K562 (cell line): ENCODE data around the gene UNC45B. TPM values are rescaled to one million over a fixed set of nuclear protein-coding genes. Genes with fewer than 3 reads are reported as not detected.

Experiments
- FOS ChIP-seq: IDR thresholded peaks from 3 replicates; pipeline ENCODE4 v1.6.1; 2011; ENCODE audit not compliant: insufficient read length; ENCODE audit errors: extremely low read depth
- KDM4B ChIP-seq, 2 experiments: fragments of 450-650 bp in 1 of 2; sonication (generic) in 1 of 2; IDR thresholded peaks; 2 replicates each; pipeline ENCODE4 v1.6.1; 2016 to 2017; ENCODE audit warnings: borderline replicate concordance in 2 of 2, antibody characterized with exemption in 1 of 2, low read depth in 1 of 2, mild to moderate bottlenecking in 1 of 2
- ZNF589 ChIP-seq: fragments of 200-800 bp; sonication (Bioruptor generic); IDR thresholded peaks from 2 replicates; pipeline ENCODE4 v1.6.1; 2016; ENCODE audit warnings: low read depth, missing genetic modification characterization, missing compliant biosample characterization
- polyA plus RNA-seq, 8 experiments: library from polyadenylated mRNA; depleted of rRNA in 4 of 8; stranded (reverse) in 5 of 8; unstranded in 3 of 8; fragments of >200 nt; fragmentation: Nextera tagmentation in 2 of 8; fragmentation: Illumina TruSeq in 1 of 8; extraction: Ambion mirVana in 2 of 8; extraction: Trizol in 1 of 8; gene quantifications; 2 replicates each; pipeline versions ENCODE4 v1.2.1 to v1.2.3, GENCODE V29; 2011 to 2014; ENCODE audit warnings: inconsistent platforms in 1 of 8, missing spikeins in 1 of 8
- total RNA-seq, 7 experiments: library from RNA; depleted of rRNA in 6 of 7; stranded (reverse); fragments of >200 nt in 6 of 7; fragmentation: Illumina TruSeq in 2 of 7; extraction: Trizol in 2 of 7; gene quantifications; 2 replicates each; pipeline versions ENCODE4 v1.2.1 to v1.2.3, GENCODE V29; 2011 to 2021; ENCODE audit warnings: low replicate concordance in 1 of 7
- TF ChIP-seq, protein P1 (sequence below): fragments of 200-800 bp; sonication (Bioruptor generic); IDR thresholded peaks from 2 replicates; pipeline ENCODE4 v1.6.1; 2016; ENCODE audit warnings: missing genetic modification characterization, missing compliant biosample characterization
- TF ChIP-seq, protein P2 (sequence below): fragments of 450-650 bp; formaldehyde crosslinking; IDR thresholded peaks from 2 replicates; pipeline ENCODE4 v1.4.0; 2020; ENCODE audit warnings: mild to moderate bottlenecking, moderate library complexity
- TF ChIP-seq, protein P3 (sequence below): fragments of 450-650 bp; conservative IDR thresholded peaks from 2 replicates; pipeline ENCODE4 v1.6.1; 2016; ENCODE audit warnings: missing genetic modification characterization, low read depth, mild to moderate bottlenecking, missing compliant biosample characterization, moderate library complexity
- TF ChIP-seq, protein P4 (sequence below): IDR thresholded peaks from 2 replicates; pipeline ENCODE4 v1.6.1; 2011; ENCODE audit warnings: borderline replicate concordance, low read depth, mild to moderate bottlenecking, moderate library complexity, low read length; ENCODE audit not compliant: insufficient read depth, poor library complexity, severe bottlenecking
- TF ChIP-seq, protein P5 (sequence below): fragments of 450-650 bp; formaldehyde crosslinking; IDR thresholded peaks from 2 replicates; pipeline ENCODE4 v1.4.0; 2020; ENCODE audit warnings: mild to moderate bottlenecking, mixed read lengths

The UNC45B gene
- total and polyA plus RNA-seq, 9 of the 15 experiments (the other 6 are each of a cell fraction or from before 2014, with no cell fraction given): not detected

DNA sequence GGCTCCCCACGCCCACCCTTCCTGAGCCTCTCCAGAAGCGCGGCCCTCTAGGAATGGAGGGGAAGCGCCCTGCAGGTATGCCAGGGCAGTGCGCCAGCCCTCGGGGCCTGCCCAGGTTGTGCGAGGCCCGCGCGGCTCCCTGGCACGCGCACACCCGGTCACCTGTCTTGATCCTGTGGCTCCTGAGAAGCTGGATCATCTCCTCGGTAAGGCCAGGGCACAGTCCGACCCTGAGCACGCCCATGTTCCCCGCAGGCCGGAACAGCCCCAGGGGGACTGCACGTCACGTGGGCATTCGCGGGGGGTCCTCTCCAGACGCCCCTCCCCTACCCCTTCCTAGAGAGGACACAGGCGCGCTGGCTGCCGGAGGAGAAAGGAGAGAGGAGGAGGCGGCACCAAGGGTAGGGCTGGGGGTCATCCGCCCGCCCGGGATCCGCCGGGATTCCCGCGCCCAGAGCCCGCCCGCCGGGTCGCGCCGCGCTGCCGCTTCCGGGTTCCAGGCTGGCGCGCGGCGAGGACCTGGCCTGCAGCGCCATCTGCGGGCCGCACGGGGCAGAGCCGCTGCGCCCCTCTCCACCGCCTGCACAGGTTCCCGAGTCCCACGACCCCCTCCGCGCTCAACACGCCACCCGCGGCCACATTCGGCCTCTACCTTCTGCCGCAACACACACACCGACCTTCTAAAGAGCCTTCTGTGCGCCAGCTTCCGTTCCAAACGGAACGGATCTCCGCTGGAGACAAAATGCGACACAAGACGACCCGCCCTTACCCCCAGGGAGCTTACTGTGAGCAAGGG lies 28.0 kb upstream of the UNC45B start, which contains the start of gene RAD51D (continued):
- TF ChIP-seq, protein P1, sequence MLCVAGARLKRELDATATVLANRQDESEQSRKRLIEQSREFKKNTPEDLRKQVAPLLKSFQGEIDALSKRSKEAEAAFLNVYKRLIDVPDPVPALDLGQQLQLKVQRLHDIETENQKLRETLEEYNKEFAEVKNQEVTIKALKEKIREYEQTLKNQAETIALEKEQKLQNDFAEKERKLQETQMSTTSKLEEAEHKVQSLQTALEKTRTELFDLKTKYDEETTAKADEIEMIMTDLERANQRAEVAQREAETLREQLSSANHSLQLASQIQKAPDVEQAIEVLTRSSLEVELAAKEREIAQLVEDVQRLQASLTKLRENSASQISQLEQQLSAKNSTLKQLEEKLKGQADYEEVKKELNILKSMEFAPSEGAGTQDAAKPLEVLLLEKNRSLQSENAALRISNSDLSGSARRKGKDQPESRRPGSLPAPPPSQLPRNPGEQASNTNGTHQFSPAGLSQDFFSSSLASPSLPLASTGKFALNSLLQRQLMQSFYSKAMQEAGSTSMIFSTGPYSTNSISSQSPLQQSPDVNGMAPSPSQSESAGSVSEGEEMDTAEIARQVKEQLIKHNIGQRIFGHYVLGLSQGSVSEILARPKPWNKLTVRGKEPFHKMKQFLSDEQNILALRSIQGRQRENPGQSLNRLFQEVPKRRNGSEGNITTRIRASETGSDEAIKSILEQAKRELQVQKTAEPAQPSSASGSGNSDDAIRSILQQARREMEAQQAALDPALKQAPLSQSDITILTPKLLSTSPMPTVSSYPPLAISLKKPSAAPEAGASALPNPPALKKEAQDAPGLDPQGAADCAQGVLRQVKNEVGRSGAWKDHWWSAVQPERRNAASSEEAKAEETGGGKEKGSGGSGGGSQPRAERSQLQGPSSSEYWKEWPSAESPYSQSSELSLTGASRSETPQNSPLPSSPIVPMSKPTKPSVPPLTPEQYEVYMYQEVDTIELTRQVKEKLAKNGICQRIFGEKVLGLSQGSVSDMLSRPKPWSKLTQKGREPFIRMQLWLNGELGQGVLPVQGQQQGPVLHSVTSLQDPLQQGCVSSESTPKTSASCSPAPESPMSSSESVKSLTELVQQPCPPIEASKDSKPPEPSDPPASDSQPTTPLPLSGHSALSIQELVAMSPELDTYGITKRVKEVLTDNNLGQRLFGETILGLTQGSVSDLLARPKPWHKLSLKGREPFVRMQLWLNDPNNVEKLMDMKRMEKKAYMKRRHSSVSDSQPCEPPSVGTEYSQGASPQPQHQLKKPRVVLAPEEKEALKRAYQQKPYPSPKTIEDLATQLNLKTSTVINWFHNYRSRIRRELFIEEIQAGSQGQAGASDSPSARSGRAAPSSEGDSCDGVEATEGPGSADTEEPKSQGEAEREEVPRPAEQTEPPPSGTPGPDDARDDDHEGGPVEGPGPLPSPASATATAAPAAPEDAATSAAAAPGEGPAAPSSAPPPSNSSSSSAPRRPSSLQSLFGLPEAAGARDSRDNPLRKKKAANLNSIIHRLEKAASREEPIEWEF (CRISPR knock-in tag): no peak
- TF ChIP-seq, protein P2, sequence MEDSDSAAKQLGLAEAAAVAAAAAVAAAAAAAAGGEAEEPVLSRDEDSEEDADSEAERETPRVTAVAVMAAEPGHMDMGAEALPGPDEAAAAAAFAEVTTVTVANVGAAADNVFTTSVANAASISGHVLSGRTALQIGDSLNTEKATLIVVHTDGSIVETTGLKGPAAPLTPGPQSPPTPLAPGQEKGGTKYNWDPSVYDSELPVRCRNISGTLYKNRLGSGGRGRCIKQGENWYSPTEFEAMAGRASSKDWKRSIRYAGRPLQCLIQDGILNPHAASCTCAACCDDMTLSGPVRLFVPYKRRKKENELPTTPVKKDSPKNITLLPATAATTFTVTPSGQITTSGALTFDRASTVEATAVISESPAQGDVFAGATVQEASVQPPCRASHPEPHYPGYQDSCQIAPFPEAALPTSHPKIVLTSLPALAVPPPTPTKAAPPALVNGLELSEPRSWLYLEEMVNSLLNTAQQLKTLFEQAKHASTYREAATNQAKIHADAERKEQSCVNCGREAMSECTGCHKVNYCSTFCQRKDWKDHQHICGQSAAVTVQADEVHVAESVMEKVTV (CRISPR knock-in tag): peak; percentile 78
- TF ChIP-seq, protein P3, sequence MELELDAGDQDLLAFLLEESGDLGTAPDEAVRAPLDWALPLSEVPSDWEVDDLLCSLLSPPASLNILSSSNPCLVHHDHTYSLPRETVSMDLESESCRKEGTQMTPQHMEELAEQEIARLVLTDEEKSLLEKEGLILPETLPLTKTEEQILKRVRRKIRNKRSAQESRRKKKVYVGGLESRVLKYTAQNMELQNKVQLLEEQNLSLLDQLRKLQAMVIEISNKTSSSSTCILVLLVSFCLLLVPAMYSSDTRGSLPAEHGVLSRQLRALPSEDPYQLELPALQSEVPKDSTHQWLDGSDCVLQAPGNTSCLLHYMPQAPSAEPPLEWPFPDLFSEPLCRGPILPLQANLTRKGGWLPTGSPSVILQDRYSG (tag): no peak
- TF ChIP-seq ZNF589 (CRISPR knock-in tag): 0 out of 2 replicates have a peak, but pooled peaks have one; percentile 34
- TF ChIP-seq, protein P4, sequence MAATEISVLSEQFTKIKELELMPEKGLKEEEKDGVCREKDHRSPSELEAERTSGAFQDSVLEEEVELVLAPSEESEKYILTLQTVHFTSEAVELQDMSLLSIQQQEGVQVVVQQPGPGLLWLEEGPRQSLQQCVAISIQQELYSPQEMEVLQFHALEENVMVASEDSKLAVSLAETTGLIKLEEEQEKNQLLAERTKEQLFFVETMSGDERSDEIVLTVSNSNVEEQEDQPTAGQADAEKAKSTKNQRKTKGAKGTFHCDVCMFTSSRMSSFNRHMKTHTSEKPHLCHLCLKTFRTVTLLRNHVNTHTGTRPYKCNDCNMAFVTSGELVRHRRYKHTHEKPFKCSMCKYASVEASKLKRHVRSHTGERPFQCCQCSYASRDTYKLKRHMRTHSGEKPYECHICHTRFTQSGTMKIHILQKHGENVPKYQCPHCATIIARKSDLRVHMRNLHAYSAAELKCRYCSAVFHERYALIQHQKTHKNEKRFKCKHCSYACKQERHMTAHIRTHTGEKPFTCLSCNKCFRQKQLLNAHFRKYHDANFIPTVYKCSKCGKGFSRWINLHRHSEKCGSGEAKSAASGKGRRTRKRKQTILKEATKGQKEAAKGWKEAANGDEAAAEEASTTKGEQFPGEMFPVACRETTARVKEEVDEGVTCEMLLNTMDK: peak; percentile 71
- TF ChIP-seq, protein P5, sequence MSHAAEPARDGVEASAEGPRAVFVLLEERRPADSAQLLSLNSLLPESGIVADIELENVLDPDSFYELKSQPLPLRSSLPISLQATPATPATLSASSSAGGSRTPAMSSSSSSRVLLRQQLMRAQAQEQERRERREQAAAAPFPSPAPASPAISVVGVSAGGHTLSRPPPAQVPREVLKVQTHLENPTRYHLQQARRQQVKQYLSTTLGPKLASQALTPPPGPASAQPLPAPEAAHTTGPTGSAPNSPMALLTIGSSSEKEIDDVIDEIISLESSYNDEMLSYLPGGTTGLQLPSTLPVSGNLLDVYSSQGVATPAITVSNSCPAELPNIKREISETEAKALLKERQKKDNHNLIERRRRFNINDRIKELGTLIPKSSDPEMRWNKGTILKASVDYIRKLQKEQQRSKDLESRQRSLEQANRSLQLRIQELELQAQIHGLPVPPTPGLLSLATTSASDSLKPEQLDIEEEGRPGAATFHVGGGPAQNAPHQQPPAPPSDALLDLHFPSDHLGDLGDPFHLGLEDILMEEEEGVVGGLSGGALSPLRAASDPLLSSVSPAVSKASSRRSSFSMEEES (CRISPR knock-in tag): peak; percentile 22; the same call in 1 of the 2 replicates
- no peak for TF ChIP-seq KDM4B (IDR thresholded peaks at IDR 0.05; ENCODE audit: borderline replicate concordance in 2 of 2, low read depth in 1 of 2)
- no peak for TF ChIP-seq FOS
